Amniotic epithelial cell (primary cell): ENCODE data around the gene GPANK1.

ENCODE experiments used
- DNase-seq: peaks from one replicate; pipeline ENCODE4 v3.0.0-alpha.2; 2010; ENCODE audit warnings: low read depth

Gene GPANK1

DNA sequence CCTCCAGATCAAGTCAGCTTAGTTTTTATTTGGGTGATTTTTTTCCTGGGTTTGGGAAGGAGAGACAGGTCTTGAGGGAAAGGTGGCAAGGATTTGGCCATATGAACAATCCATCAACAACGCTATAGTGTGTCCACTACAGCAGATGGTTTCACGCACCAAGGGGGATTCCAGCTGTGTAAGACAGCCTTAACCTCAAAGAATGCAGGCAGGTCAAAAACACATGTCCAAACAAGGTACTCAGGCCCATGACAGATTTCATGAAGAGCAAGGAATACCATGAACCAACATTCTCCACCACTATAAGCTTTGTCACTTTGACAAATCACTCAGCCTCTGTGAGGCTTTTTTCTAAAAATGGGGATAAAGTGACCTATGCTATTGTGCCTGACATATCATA lies 47.8 kb downstream of the GPANK1 start:
- no peak for DNase-seq

DNA sequence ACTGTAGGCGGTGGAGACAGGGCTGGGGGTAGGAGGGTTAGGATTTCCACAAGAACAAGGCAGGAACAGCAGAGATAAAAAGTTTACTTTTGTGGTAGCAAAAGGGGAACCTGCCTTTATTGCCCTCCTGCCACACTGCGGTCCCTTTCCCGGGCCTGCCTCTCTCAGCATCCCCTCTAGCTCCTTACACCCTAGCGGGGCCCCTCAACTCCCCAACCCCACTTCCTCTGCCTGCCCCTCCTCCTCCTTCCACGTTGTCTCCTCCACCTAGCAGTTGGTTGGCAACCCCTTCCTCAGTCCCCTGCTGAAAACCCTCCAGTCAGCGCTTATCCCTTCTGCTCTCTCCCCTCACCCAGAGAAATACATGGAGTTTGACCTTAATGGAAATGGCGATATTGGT lies 49.0 kb downstream of the GPANK1 start:
- no peak for DNase-seq

- DNase-seq, result no peak
These were observed 49.9 kb downstream of the GPANK1 start, which contains the start of gene AIF1 for GRCh38 chr6:31614684-31615578. TSS of gene AIF1 (plus strand) at chr6:31615234. CDS start at chr6:31615330, 96 bp downstream.

- no peak for DNase-seq
These were observed 50.6 kb downstream of the GPANK1 start for GRCh38 chr6:31614075-31614619.
